Measurements from ENCODE around the gene CERT1.

Gene CERT1

DNA sequence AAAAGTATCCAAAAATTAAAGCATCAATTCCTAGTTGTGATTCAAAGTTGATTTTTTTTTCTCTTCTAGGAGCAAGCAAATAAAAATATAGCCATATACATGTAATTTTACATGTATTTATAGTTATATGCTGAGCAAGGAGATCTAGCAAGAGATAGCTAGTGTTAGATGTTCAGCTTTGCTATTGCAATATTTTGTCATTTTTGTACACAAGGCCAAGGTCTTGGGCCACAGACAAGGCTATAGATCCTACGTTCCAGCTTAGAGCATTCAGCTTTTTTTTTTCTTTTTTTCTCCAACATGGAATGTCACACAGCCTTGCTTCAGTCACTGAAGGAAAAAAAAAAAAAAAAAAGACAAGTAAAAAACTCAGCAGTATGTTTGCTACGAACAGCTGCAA, 137.6 kb downstream of the CERT1 start:
- Histone ChIP-seq H3K4me2 (ENCODE audit: low read length) (no peak overlapping the region), H3K9me3 (ENCODE audit: low read length) (no peaks in the 10 kb centered on the region), H3K27me3 (ENCODE audit: insufficient read depth, low read length) (no peaks in the 10 kb centered on the region), H4K20me1 (ENCODE audit: insufficient read depth, low read length) (no peaks in the 10 kb centered on the region), H3K36me3 (ENCODE audit: insufficient read depth, low read length) (peaks cover 21% of the 10 kb centered on the region; the same call in 1 of the 2 replicates), H3K27ac (ENCODE audit: low read depth, low read length, poor library complexity, severe bottlenecking) (no peak overlapping the region), H3K4me1 (ENCODE audit: insufficient read depth, low read length, severe bottlenecking) (no peaks in the 10 kb centered on the region), H3K4me3 (ENCODE audit: low read depth, low read length, poor library complexity, severe bottlenecking) (no peak overlapping the region), H3K9ac (ENCODE audit: low read length) (no peak overlapping the region), H3K79me2 (ENCODE audit: insufficient read depth, low read length) (no peaks in the 10 kb centered on the region), H2AFZ (ENCODE audit: low read length) (no peak overlapping the region), H3K9me2 (ENCODE audit: low read depth, low read length) (no peaks in the 10 kb centered on the region), H3F3A (ENCODE audit: insufficient read depth, low read length) (no peaks in the 10 kb centered on the region)
- TF ChIP-seq EZH2 (IDR thresholded peaks at IDR 0.05; ENCODE audit: borderline replicate concordance, low read length) = no peak
- TF ChIP-seq, protein P1, sequence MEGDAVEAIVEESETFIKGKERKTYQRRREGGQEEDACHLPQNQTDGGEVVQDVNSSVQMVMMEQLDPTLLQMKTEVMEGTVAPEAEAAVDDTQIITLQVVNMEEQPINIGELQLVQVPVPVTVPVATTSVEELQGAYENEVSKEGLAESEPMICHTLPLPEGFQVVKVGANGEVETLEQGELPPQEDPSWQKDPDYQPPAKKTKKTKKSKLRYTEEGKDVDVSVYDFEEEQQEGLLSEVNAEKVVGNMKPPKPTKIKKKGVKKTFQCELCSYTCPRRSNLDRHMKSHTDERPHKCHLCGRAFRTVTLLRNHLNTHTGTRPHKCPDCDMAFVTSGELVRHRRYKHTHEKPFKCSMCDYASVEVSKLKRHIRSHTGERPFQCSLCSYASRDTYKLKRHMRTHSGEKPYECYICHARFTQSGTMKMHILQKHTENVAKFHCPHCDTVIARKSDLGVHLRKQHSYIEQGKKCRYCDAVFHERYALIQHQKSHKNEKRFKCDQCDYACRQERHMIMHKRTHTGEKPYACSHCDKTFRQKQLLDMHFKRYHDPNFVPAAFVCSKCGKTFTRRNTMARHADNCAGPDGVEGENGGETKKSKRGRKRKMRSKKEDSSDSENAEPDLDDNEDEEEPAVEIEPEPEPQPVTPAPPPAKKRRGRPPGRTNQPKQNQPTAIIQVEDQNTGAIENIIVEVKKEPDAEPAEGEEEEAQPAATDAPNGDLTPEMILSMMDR (IDR thresholded peaks at IDR 0.05; ENCODE audit: low read length) = no peak

DNA sequence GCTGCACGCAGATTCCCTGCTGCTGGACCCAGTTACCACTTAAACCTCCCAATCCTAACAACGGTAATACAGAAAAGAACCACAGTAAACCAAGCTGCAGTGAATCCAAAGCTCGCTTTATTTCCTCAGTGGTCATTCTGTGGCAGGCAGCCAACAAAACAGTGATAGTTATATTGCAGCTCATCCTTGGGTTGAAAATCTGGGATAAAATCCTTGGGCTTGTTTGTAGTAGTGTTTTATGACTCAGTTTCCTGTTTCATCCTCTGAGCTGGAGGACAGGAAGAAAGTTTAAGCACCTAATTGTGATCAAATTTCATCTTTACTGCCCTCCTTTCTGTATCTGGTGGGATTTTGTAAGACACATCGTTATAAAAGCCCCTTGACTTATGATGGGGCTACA, 143.0 kb downstream of the CERT1 start:
- Histone ChIP-seq H3K79me2 (ENCODE audit: insufficient read depth, low read length) (no peaks in the 10 kb centered on the region), H3F3A (ENCODE audit: insufficient read depth, low read length) (no peaks in the 10 kb centered on the region), H3K4me2 (ENCODE audit: low read length) (no peak overlapping the region), H3K9me3 (ENCODE audit: low read length) (no peaks in the 10 kb centered on the region), H3K27me3 (ENCODE audit: insufficient read depth, low read length) (no peaks in the 10 kb centered on the region), H3K36me3 (ENCODE audit: insufficient read depth, low read length) (peaks cover 9% of the 10 kb centered on the region; the same call in 1 of the 2 replicates), H2AFZ (ENCODE audit: low read length) (no peak overlapping the region), H3K4me3 (ENCODE audit: low read depth, low read length, poor library complexity, severe bottlenecking) (no peak overlapping the region), H3K4me1 (ENCODE audit: insufficient read depth, low read length, severe bottlenecking) (no peaks in the 10 kb centered on the region), H3K9ac (ENCODE audit: low read length) (no peak overlapping the region), H3K27ac (ENCODE audit: low read depth, low read length, poor library complexity, severe bottlenecking) (no peak overlapping the region), H3K9me2 (ENCODE audit: low read depth, low read length) (no peaks in the 10 kb centered on the region), H4K20me1 (ENCODE audit: insufficient read depth, low read length) (no peaks in the 10 kb centered on the region)
- no peak for TF ChIP-seq EZH2 (IDR thresholded peaks at IDR 0.05; ENCODE audit: borderline replicate concordance, low read length)
- TF ChIP-seq, protein P1 (IDR thresholded peaks at IDR 0.05; ENCODE audit: low read length) = no peak

DNA sequence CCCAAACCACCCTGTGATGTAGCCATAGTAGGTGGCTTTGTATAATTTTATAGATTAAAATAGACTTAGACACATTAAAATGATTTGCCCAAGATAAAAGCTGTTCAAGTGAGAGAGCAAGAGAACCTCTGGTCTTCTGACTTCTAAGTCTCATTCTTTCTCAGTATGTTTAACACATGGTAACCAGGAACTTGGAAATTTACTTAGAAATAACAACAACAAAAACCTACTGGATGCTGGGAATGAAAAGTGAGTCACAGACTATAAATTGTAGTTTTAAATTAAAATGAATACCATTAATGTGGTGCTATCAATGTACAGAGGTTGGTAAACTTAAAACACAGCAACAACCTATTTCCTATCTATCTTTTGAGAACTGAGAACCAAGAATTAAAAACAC, 144.0 kb downstream of the CERT1 start:
- no peaks in the 10 kb centered on the region for H3K4me1 ChIP-seq (ENCODE audit: insufficient read depth, low read length, severe bottlenecking)
- TF ChIP-seq, protein P1 (IDR thresholded peaks at IDR 0.05; ENCODE audit: low read length) = no peak
- no peaks in the 10 kb centered on the region for H3F3A ChIP-seq (ENCODE audit: insufficient read depth, low read length)
- no peak overlapping the region for H3K27ac ChIP-seq (ENCODE audit: low read depth, low read length, poor library complexity, severe bottlenecking)
- H4K20me1 ChIP-seq (ENCODE audit: insufficient read depth, low read length) = no peaks in the 10 kb centered on the region
- no peak overlapping the region for H3K9ac ChIP-seq (ENCODE audit: low read length)
- no peak overlapping the region for H3K4me2 ChIP-seq (ENCODE audit: low read length)
- H3K36me3 ChIP-seq (ENCODE audit: insufficient read depth, low read length) = peaks cover 11% of the 10 kb centered on the region; the same call in 1 of the 2 replicates
- H3K4me3 ChIP-seq (ENCODE audit: low read depth, low read length, poor library complexity, severe bottlenecking) = no peak overlapping the region
- no peak overlapping the region for H2AFZ ChIP-seq (ENCODE audit: low read length)
- H3K9me2 ChIP-seq (ENCODE audit: low read depth, low read length) = no peaks in the 10 kb centered on the region
- no peaks in the 10 kb centered on the region for H3K27me3 ChIP-seq (ENCODE audit: insufficient read depth, low read length)
- H3K9me3 ChIP-seq (ENCODE audit: low read length) = no peaks in the 10 kb centered on the region
- H3K79me2 ChIP-seq (ENCODE audit: insufficient read depth, low read length) = no peaks in the 10 kb centered on the region

Measured in OCI-LY1 (cell line).